Peyer's patch (tissue), 4 donors: Measurements from ENCODE around the gene SBF1.

Experiments
- CTCF ChIP-seq, 6 experiments: fragments of 450-650 bp in 4 of 6; fragments of 200-600 bp in 2 of 6; sonication (generic) in 1 of 6; IDR thresholded peaks; one replicate each; pipeline ENCODE4 v1.5.1; 2017 to 2019; ENCODE audit warnings: antibody characterized with exemption in 6 of 6, mild to moderate bottlenecking in 3 of 6, moderate library complexity in 1 of 6
- POLR2A ChIP-seq, 2 donors: fragments of 450-650 bp; IDR thresholded peaks; one replicate each; pipeline ENCODE4 v1.5.1; 2017; ENCODE audit warnings: antibody characterized with exemption in 2 of 2, mild to moderate bottlenecking in 2 of 2, moderate library complexity in 2 of 2

- no peak for TF ChIP-seq CTCF (IDR thresholded peaks at IDR 0.05)
- TF ChIP-seq POLR2A (IDR thresholded peaks at IDR 0.05): no peak
Measured at GRCh38 chr22:50408311-50408710, 66.5 kb downstream of the SBF1 start.
